Caco-2 (cell line): ENCODE measurements around the gene HOXB9. TPM values are rescaled to one million over a fixed set of nuclear protein-coding genes. Genes with fewer than 3 reads are reported as not detected.

Source experiments
- BruUV-seq: library from RNA; stranded (reverse); fragments of 400-500 nt; replicated peaks from 2 replicates; lab custom pipeline; 2021; lab: Mats Ljungman, UMichigan
- CTCF ChIA-PET: fragments of 300-600 bp; sonication (Branson Sonifier 250); formaldehyde crosslinking; loops from one replicate; lab custom pipeline; 2022; ENCODE audit warnings: antibody characterized with exemption; lab: Charles Lee
- POLR2A ChIA-PET: fragments of 300-600 bp; sonication (Branson Sonifier 250); formaldehyde crosslinking; loops from one replicate; lab custom pipeline; 2022; ENCODE audit warnings: antibody characterized with exemption; lab: Charles Lee
- DNase-seq, 2 experiments: peaks; one replicate each; pipeline versions ENCODE4 v3.0.0 to v3.0.0-alpha.2; 2020 to 2022
- H3K27me3 ChIP-seq: replicated peaks from 2 replicates; pipeline ENCODE4 v1.6.0; 2011; ENCODE audit warnings: low read length; ENCODE audit not compliant: control insufficient read depth, insufficient read depth
- H3K36me3 ChIP-seq: 2 replicates; pipeline ENCODE4 v1.5.1; 2011; ENCODE audit warnings: low read length; ENCODE audit not compliant: control insufficient read depth, insufficient read depth
- H3K4me1 ChIP-seq: fragments of 250-450 bp; sonication (Bioruptor Pico); 2 replicates; pipeline ENCODE4 v1.5.1; 2020; ENCODE audit warnings: mild to moderate bottlenecking
- H3K4me3 ChIP-seq: 2 replicates; pipeline ENCODE4 v1.5.1; 2011; ENCODE audit warnings: low read depth, mild to moderate bottlenecking, control low read depth, low read length
- H3K9me3 ChIP-seq: fragments of 250-450 bp; sonication (Bioruptor Pico); 2 replicates; pipeline ENCODE4 v1.5.1; 2020; ENCODE audit warnings: mild to moderate bottlenecking, moderate library complexity
- H3K27ac Mint-ChIP-seq: one replicate; pipeline ENCODE4 v1.8.0; 2022; ENCODE audit warnings: mixed read lengths; ENCODE audit not compliant: unreplicated experiment
- H3K27me3 Mint-ChIP-seq: one replicate; pipeline ENCODE4 v1.8.0; 2022; ENCODE audit warnings: mixed read lengths; ENCODE audit not compliant: insufficient read depth, unreplicated experiment
- H3K36me3 Mint-ChIP-seq: one replicate; pipeline ENCODE4 v1.8.0; 2022; ENCODE audit warnings: mild to moderate bottlenecking, mixed read lengths; ENCODE audit not compliant: insufficient read depth, unreplicated experiment
- H3K4me1 Mint-ChIP-seq: one replicate; pipeline ENCODE4 v1.8.0; 2022; ENCODE audit warnings: low read depth, mixed read lengths; ENCODE audit not compliant: unreplicated experiment
- H3K4me3 Mint-ChIP-seq: one replicate; pipeline ENCODE4 v1.8.0; 2022; ENCODE audit warnings: mild to moderate bottlenecking, moderate library complexity, mixed read lengths; ENCODE audit not compliant: unreplicated experiment
- H3K9me3 Mint-ChIP-seq: one replicate; pipeline ENCODE4 v1.8.0; 2022; ENCODE audit warnings: mixed read lengths; ENCODE audit not compliant: unreplicated experiment
- intact Hi-C: fragments of 100-400 bp; cut with micrococcal nuclease; formaldehyde crosslinking; loops from one replicate; pipeline ENCODE4 v1.10.0; 2022; ENCODE audit not compliant: unreplicated experiment
- total RNA-seq: library from RNA; stranded (reverse); gene quantifications from 2 replicates; pipeline ENCODE4 v1.2.3, GENCODE V29; 2022
- TF ChIP-seq, protein P1 (sequence below), 2 experiments: fragments of 200-600 bp in 1 of 2; IDR thresholded peaks; 1 replicate in 1 of 2; 2 replicates in 1 of 2; pipeline versions ENCODE4 v1.5.1 to v1.8.0; 2011 to 2022; ENCODE audit warnings: antibody characterized with exemption in 1 of 2, control low read depth in 1 of 2, inconsistent platforms in 1 of 2, low read depth in 1 of 2, low read length in 1 of 2, mild to moderate bottlenecking in 1 of 2, moderate library complexity in 1 of 2; ENCODE audit not compliant: insufficient read depth in 1 of 2, severe bottlenecking in 1 of 2, unreplicated experiment in 1 of 2

The HOXB9 gene
- total RNA-seq, 1 experiment from 2014 or later = 4.5 TPM

DNA sequence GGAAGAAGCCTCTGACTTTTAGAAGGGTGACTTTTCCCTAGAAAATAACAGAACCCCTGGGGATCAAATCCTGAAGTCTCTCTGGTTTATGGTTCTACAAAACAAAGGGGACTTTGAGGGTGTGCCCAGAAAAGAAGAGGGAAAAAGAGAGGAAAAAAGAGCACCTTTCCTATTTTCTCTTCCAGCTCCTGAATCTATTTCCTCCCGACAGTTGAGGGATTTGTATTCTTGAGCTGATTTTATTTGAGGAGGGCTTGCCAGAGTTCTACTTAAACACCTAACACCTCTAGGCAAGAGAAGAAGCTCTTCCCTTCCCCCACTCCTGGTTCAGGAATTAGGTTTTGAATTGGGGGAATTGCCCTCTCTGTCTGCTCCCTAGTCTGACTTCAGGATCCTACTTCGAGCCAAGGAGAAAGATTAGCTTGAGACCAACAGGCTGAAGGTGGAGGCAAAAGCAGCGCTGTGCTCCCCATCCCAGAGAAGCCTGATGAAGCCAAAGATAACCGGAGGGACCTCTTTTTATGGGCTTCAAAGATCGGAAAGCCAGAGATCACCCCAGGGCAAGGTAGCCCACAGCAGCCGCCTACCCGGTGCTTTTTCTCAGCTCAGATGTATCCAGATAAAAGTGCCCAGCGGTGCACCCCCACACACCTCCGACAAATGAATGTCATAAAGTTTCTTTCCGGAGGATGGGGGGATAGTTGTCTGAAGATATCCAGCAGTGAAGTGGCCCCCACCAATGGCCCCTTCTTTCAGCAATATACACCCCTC is 36.9 kb downstream of the HOXB9 start:
- intact Hi-C loops = no loop called here
- BruUV-seq = TSS peak; percentile 69
- no peaks in the 10 kb centered on the region for H3K36me3 Mint-ChIP-seq
- POLR2A ChIA-PET = no interaction called here
- Histone ChIP-seq H3K4me3 (peak overlapping the region; percentile 20), H3K4me1 (peaks cover 21% of the 10 kb centered on the region), H3K36me3 (no peaks in the 10 kb centered on the region), H3K27me3 (peaks cover 12% of the 10 kb centered on the region), H3K9me3 (no peaks in the 10 kb centered on the region)
- DNase-seq = no peak
- H3K9me3 Mint-ChIP-seq = no peaks in the 10 kb centered on the region
- TF ChIP-seq, protein P1, sequence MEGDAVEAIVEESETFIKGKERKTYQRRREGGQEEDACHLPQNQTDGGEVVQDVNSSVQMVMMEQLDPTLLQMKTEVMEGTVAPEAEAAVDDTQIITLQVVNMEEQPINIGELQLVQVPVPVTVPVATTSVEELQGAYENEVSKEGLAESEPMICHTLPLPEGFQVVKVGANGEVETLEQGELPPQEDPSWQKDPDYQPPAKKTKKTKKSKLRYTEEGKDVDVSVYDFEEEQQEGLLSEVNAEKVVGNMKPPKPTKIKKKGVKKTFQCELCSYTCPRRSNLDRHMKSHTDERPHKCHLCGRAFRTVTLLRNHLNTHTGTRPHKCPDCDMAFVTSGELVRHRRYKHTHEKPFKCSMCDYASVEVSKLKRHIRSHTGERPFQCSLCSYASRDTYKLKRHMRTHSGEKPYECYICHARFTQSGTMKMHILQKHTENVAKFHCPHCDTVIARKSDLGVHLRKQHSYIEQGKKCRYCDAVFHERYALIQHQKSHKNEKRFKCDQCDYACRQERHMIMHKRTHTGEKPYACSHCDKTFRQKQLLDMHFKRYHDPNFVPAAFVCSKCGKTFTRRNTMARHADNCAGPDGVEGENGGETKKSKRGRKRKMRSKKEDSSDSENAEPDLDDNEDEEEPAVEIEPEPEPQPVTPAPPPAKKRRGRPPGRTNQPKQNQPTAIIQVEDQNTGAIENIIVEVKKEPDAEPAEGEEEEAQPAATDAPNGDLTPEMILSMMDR (IDR thresholded peaks at IDR 0.05; ENCODE audit: insufficient read depth in 1 of 2, low read depth in 1 of 2, low read length in 1 of 2, severe bottlenecking in 1 of 2, unreplicated experiment in 1 of 2) = no peak
- H3K27me3 Mint-ChIP-seq = peaks cover 31% of the 10 kb centered on the region
- no peak overlapping the region for H3K27ac Mint-ChIP-seq
- CTCF ChIA-PET = interaction anchor here (0.9 to 2.8 kb wide), 6 partner anchors 10 to 253 kb away, joined by 3 to 13 read pairs (median 3); no protein-coding TSS in a partner anchor
- H3K4me3 Mint-ChIP-seq = peak overlapping the region; percentile 66
- H3K4me1 Mint-ChIP-seq = peaks cover 17% of the 10 kb centered on the region

- peaks cover 22% of the 10 kb centered on the region for H3K4me1 Mint-ChIP-seq
These were observed 37.6 kb downstream of the HOXB9 start for GRCh38 chr17:48588528-48588927.

DNA sequence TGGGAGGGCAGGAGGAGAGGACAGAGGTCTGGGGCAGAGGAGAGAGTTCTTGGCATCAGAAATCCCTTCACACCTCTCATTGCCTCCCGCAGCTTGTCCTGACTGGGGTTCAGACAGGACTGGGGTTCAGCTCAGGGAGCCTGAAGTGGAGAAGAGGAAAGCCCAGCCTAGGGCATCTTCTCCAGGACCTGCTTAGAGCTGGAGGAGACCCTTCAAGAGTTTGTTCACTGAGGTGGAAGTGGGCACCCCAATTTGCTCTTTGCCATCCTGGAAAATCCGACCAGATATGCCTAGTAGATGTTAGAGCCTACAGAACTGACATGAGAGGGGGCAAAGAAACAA is 38.1 kb downstream of the HOXB9 start:
- H3K4me1 Mint-ChIP-seq = peaks cover 22% of the 10 kb centered on the region
- Histone ChIP-seq H3K4me1 (peaks cover 21% of the 10 kb centered on the region), H3K36me3 (no peaks in the 10 kb centered on the region), H3K4me3 (no peak overlapping the region), H3K27me3 (peaks cover 12% of the 10 kb centered on the region), H3K9me3 (no peaks in the 10 kb centered on the region)
- peaks cover 37% of the 10 kb centered on the region for H3K27me3 Mint-ChIP-seq
- no peaks in the 10 kb centered on the region for H3K36me3 Mint-ChIP-seq
- no peaks in the 10 kb centered on the region for H3K9me3 Mint-ChIP-seq
- BruUV-seq = no TSS peak
- TF ChIP-seq, protein P1 (IDR thresholded peaks at IDR 0.05; ENCODE audit: insufficient read depth in 1 of 2, low read depth in 1 of 2, low read length in 1 of 2, severe bottlenecking in 1 of 2, unreplicated experiment in 1 of 2) = no peak
- no peak overlapping the region for H3K27ac Mint-ChIP-seq
- ChIA-PET CTCF (interaction anchor here (0.7 to 2.8 kb wide), 8 partner anchors 8 to 252 kb away, joined by 3 to 13 read pairs (median 4); no protein-coding TSS in a partner anchor), POLR2A (no interaction called here)
- no peak for DNase-seq
- H3K4me3 Mint-ChIP-seq = no peak overlapping the region
- intact Hi-C loops = no loop called here

More at GRCh38 chr17:48588528-48588927, 37.6 kb downstream of the HOXB9 start:
- TF ChIP-seq, protein P1 (IDR thresholded peaks at IDR 0.05; ENCODE audit: insufficient read depth in 1 of 2, low read depth in 1 of 2, low read length in 1 of 2, severe bottlenecking in 1 of 2, unreplicated experiment in 1 of 2) = no peak
- intact Hi-C loops = no loop called here
- no peak for DNase-seq
- Mint-ChIP-seq H3K9me3 (no peaks in the 10 kb centered on the region), H3K36me3 (no peaks in the 10 kb centered on the region), H3K4me3 (peak overlapping the region; percentile 2), H3K27ac (no peak overlapping the region), H3K27me3 (peaks cover 37% of the 10 kb centered on the region)
- H3K36me3 ChIP-seq = no peaks in the 10 kb centered on the region
- H3K9me3 ChIP-seq = no peaks in the 10 kb centered on the region
- no TSS peak for BruUV-seq
- peaks cover 12% of the 10 kb centered on the region for H3K27me3 ChIP-seq
- peaks cover 21% of the 10 kb centered on the region for H3K4me1 ChIP-seq
- ChIA-PET CTCF (interaction anchor here (0.9 to 2.8 kb wide), 8 partner anchors 9 to 253 kb away, joined by 3 to 13 read pairs (median 4); no protein-coding TSS in a partner anchor), POLR2A (no interaction called here)
- no peak overlapping the region for H3K4me3 ChIP-seq
